KG1 (cell line): ENCODE results near the gene CWC27.

Experiments used
- DNase-seq: peaks from one replicate; lab custom pipeline; 2025; lab: John Stamatoyannopoulos, UW

The CWC27 gene, protein sequence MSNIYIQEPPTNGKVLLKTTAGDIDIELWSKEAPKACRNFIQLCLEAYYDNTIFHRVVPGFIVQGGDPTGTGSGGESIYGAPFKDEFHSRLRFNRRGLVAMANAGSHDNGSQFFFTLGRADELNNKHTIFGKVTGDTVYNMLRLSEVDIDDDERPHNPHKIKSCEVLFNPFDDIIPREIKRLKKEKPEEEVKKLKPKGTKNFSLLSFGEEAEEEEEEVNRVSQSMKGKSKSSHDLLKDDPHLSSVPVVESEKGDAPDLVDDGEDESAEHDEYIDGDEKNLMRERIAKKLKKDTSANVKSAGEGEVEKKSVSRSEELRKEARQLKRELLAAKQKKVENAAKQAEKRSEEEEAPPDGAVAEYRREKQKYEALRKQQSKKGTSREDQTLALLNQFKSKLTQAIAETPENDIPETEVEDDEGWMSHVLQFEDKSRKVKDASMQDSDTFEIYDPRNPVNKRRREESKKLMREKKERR

GRCh38 chr5:64768358-64769312 lies at the start of gene CWC27, which contains the start of gene SREK1IP1:
Gene CWC27, plus strand, starts transcription at chr5:64768930. Its CDS starts 217 bp downstream, at chr5:64769147.
Gene SREK1IP1, minus strand, starts transcription at chr5:64768691. Its CDS starts 174 bp downstream, at chr5:64768517.
- peak; percentile 75 for DNase-seq

DNA sequence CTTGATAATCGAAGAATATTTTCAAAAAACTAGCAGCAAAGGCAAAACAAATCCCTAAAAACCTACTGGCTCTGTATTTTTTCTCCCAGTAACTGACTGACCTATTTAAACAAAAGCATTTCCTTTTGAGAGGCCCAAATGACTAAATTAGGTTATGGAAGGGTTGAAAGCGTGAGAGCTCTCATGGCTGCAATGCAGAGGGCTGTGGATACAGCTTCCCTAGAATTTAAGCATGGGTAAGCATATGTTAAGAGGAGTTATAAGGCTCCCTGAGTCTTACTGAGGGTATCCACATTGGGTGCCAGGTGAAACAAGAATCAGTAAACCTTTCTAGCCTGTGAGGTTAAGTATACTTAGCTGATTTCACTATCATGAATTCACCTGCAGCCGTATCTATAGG lies 46.1 kb upstream of the CWC27 start:
- no peak for DNase-seq

DNA sequence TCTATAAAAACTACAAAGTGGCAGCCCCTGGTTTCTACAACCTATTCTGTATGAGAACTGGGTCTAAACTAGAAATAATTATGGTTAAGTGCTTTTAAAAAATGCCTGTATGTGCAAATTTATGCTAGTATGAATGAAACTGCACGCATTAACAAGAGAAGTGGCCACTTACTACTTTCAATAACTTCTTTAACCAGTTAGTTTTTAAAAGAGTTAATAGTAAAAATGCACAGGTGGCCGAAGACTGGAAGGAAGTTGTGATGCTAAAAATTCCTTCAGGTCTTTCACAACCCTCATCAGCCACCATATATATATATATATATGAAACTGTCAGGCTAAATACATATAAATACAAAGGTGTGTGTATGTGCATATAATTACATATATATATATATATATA lies 41.6 kb upstream of the CWC27 start:
- no peak for DNase-seq

GRCh38 chr5:64742411-64742810 lies 26.3 kb upstream of the CWC27 start:
- no peak for DNase-seq

GRCh38 chr5:64742821-64743220 lies 25.9 kb upstream of the CWC27 start:
- DNase-seq: no peak

- DNase-seq: no peak
Measured at GRCh38 chr5:64744914-64745313, 23.8 kb upstream of the CWC27 start.

DNA sequence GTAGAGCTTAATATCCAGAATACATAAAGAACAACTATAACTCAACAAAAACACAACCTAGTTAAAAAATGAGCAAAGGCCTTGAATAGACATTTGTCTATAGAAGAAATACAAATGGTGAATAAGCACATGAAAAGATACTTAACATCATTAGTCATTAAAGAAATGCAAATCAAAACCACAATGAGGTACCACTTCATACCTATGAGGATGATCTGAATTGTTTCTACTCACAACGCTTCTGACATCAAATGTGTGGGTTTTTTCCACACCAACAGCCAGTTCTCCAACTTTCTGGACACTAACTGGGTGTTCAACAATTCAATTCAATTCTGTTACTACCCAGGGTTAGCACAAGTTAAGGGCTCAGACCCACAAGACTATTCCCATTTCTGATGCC lies 22.3 kb upstream of the CWC27 start:
- no peak for DNase-seq

GRCh38 chr5:64749385-64749784 lies 19.3 kb upstream of the CWC27 start:
- DNase-seq: no peak

GRCh38 chr5:64754066-64754465 lies 14.7 kb upstream of the CWC27 start:
- no peak for DNase-seq

- no peak for DNase-seq
Measured at GRCh38 chr5:64758901-64759300, 9.8 kb upstream of the CWC27 start.

- no peak for DNase-seq
Measured at GRCh38 chr5:64759960-64760660, 8.6 kb upstream of the CWC27 start.

- DNase-seq: no peak
Measured at GRCh38 chr5:64763948-64764503, 4.7 kb upstream of the CWC27 start.

DNA sequence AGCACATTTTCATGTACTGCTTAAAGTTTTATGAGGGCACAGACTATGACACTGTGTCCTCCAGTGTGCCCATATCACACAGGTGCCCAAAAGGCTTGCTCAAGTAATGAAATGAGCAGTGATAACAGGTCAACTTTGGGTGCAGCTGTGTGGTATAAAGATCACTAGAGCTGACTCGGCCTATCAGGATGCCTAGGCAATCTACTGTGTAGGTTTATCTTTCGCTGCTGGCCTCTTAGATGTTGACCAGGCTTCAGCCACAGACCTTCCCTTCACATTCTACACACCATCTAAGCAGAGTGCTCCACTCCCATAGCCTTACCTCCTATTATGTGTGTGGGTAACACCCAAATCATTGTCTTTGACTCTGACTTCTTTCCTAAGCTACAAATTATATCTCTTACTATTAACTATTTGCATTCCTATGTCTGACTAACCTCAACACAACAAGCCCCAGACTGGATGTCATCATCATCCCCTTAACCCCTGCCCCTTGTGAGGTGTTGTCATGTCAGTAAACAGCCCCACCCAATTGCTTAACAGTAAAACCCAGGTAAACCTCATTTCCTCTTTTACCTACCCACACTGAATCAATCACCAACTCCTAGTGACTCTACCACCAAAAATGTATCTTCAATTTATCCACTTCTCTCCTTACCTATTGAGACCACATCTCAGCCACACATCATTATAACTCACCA lies 2.8 kb upstream of the CWC27 start:
- no peak for DNase-seq

- DNase-seq: no peak
Measured at GRCh38 chr5:64766941-64767340, 1.8 kb upstream of the CWC27 start.

GRCh38 chr5:64767959-64768357 lies 772 bp upstream of the CWC27 start:
- DNase-seq: peak; percentile 65

- DNase-seq: no peak
Measured at GRCh38 chr5:64769855-64770254, 1.1 kb downstream of the CWC27 start.

- DNase-seq: no peak
Measured at GRCh38 chr5:64771736-64772135, 3.0 kb downstream of the CWC27 start.

DNA sequence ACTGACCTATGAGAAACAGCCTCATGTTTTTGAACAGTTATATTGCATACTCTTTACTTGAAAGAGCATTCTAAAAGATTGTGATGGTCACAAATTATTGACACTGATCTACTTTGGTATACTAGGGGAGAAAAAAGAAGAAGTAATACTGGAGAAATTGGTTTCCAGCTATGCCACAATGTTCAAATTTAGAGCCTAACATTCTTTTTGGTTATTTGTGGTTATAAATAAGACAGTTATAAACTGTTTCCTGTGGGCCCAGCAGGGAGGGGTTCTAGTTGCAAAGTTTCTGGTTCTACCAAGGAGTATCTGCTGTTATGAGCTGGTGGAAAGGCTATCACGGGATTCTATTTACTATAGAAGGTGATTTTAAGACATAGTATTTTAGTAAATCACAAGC lies 4.8 kb downstream of the CWC27 start:
- DNase-seq: no peak

DNA sequence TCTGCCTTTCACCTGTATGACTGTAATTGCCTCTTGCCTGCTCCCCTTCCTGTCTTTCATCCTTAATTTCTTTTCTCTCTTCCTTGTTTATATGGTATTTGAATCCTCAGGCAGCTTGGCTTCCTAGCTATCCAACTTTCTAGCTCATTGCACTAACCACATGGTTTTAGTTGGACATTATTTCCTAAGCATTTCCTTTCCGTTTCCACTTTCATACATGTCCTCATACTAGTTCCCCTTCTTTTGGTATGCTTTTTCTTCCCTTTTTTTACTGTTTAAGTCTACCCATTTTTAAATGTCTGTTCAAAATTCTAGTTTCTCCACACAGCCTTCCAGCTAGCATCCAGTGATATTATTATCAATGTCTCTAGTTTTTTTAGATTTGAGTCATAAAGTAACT lies 6.6 kb downstream of the CWC27 start:
- no peak for DNase-seq

DNA sequence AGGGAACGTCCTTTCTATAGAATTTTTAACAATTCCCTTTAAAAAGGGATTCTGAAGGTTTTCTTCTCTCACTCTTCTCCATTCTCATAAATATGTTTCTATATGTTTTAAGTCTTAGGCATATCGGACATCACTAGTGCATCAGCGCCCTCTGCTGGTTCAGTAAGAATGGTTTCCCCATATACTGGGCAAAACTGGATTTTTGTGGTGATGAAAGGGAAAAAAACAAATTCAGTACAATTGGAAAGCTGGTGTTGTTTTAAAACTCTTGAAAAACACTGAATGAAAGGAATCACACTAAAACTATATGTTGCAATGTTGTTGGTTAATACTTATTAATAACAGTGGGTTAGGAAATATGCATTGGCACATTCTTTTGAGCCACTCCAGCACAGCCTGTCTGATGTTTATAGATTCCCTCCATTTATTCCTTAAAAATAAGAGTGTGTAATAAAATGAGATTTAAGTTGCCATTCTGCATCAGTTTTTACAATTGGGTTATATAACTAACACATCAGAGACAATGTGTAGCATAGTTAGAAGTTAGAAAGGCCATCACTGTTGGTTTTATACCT lies 15.8 kb downstream of the CWC27 start:
- DNase-seq: peak; percentile 69

DNA sequence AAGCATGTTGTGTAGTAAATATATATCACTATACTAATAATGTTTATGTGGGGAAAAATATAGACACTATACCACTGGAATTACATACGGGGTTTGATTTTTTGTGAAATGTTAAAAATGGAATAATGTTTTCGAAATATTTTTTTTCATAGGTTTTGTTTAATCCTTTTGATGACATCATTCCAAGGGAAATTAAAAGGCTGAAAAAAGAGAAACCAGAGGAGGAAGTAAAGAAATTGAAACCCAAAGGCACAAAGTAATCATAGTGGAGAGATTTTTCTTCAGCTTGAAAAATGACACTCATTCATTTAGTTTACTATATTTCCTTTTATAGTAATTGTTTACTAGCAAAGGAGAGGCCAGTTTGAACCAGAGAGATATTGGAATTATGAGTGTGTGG lies 17.6 kb downstream of the CWC27 start:
- no peak for DNase-seq
